B cell (primary cell): ENCODE measurements around the gene HELT. TPM values are rescaled to one million over a fixed set of nuclear protein-coding genes. Genes with fewer than 3 reads are reported as not detected.

Source experiments
- ATAC-seq: fragments of 200-7000 bp; cut with Tn5 transposase; one replicate; pipeline ENCODE4 v1.10.0; 2021; ENCODE audit warnings: low read depth, mild to moderate bottlenecking, moderate number of reproducible peaks, moderate library complexity
- CTCF ChIA-PET: fragments of 350-600 bp; sonication (Branson Sonifier 250); formaldehyde crosslinking; loops from one replicate; lab custom pipeline; 2021; ENCODE audit warnings: antibody characterized with exemption, inconsistent platforms; lab: Charles Lee
- POLR2A ChIA-PET: fragments of 350-600 bp; sonication (Branson Sonifier 250); formaldehyde crosslinking; loops from one replicate; lab custom pipeline; 2021; ENCODE audit warnings: antibody characterized with exemption; lab: Charles Lee
- DNase-seq: peaks from one replicate; pipeline ENCODE4 v3.0.0; 2013
- H2AFZ ChIP-seq: 2 replicates; pipeline ENCODE4 v1.6.1; 2012; ENCODE audit warnings: mild to moderate bottlenecking, low read depth, low read length; ENCODE audit not compliant: insufficient read depth, poor library complexity, severe bottlenecking
- H3K27ac ChIP-seq, 2 donors: 1 replicate in 1 of 2; 2 replicates in 1 of 2; pipeline ENCODE4 v1.5.1; 2012 to 2013; ENCODE audit warnings: low read length in 2 of 2, mild to moderate bottlenecking in 2 of 2, moderate library complexity in 1 of 2
- H3K27me3 ChIP-seq, 4 experiments: fragments of 200-600 bp in 1 of 4; sonication (generic) in 1 of 4; replicated peaks in 1 of 4; 1 replicate in 2 of 4; 2 replicates in 2 of 4; pipeline versions ENCODE4 v1.6.1 to v1.7.0; 2013 to 2016; ENCODE audit warnings: low read length in 3 of 4, mild to moderate bottlenecking in 2 of 4, mixed read lengths in 1 of 4, moderate library complexity in 1 of 4; ENCODE audit not compliant: insufficient read depth in 4 of 4, control insufficient read depth in 3 of 4; ENCODE audit errors: control extremely low read depth in 1 of 4
- H3K36me3 ChIP-seq, 2 experiments: replicated peaks in 1 of 2; 1 replicate in 1 of 2; 2 replicates in 1 of 2; pipeline versions ENCODE4 v1.6.1 to v1.7.1; 2013; ENCODE audit warnings: low read length in 1 of 2; ENCODE audit not compliant: insufficient read depth in 2 of 2, control insufficient read depth in 1 of 2; ENCODE audit errors: control extremely low read depth in 1 of 2, extremely low read depth in 1 of 2
- H3K4me1 ChIP-seq, 2 donors: fragments of 200-600 bp in 1 of 2; sonication (generic) in 1 of 2; 1 replicate in 1 of 2; 2 replicates in 1 of 2; pipeline versions ENCODE4 v1.5.1 to v1.6.1; 2013 to 2017; ENCODE audit warnings: low read length in 2 of 2; ENCODE audit not compliant: control insufficient read depth in 2 of 2, insufficient read depth in 2 of 2
- H3K4me2 ChIP-seq: replicated peaks from 2 replicates; pipeline ENCODE3; 2012; ENCODE audit warnings: mild to moderate bottlenecking, low read depth, low read length; ENCODE audit not compliant: poor library complexity, severe bottlenecking
- H3K4me3 ChIP-seq, 5 experiments: fragments of 200-600 bp in 1 of 5; sonication (generic) in 1 of 5; 1 replicate in 3 of 5; 2 replicates in 2 of 5; pipeline versions ENCODE4 v1.5.1 to v1.7.0; 2011 to 2016; ENCODE audit warnings: low read length in 4 of 5, mild to moderate bottlenecking in 4 of 5, low read depth in 2 of 5, control low read depth in 1 of 5, moderate library complexity in 1 of 5; ENCODE audit not compliant: insufficient read depth in 1 of 5; ENCODE audit errors: control extremely low read depth in 1 of 5, extremely low read depth in 1 of 5
- H3K79me2 ChIP-seq: fragments of 200-600 bp; sonication (generic); one replicate; pipeline ENCODE4 v1.6.0; 2016; ENCODE audit warnings: low read length; ENCODE audit not compliant: control insufficient read depth, insufficient read depth
- H3K9ac ChIP-seq: fragments of 200-600 bp; sonication (generic); 2 replicates; pipeline ENCODE4 v1.6.1; 2017; ENCODE audit warnings: mild to moderate bottlenecking, low read length, moderate library complexity
- H3K9me3 ChIP-seq, 3 donors: one replicate each; pipeline versions ENCODE4 v1.6.1 to v1.7.1; 2013; ENCODE audit warnings: low read length in 2 of 3; ENCODE audit not compliant: control insufficient read depth in 2 of 3, insufficient read depth in 1 of 3; ENCODE audit errors: control extremely low read depth in 1 of 3
- H4K20me1 ChIP-seq: 2 replicates; pipeline ENCODE4 v1.6.0; 2012; ENCODE audit warnings: mild to moderate bottlenecking, low read length; ENCODE audit not compliant: insufficient read depth, control insufficient read depth, poor library complexity, severe bottlenecking
- H3K27ac Mint-ChIP-seq: one replicate; pipeline ENCODE4 v1.8.0; 2021; ENCODE audit warnings: mixed read lengths
- H3K27me3 Mint-ChIP-seq: one replicate; pipeline ENCODE4 v1.8.0; 2021; ENCODE audit warnings: mixed read lengths
- H3K4me1 Mint-ChIP-seq: one replicate; pipeline ENCODE4 v1.8.0; 2021; ENCODE audit warnings: mixed read lengths
- H3K4me3 Mint-ChIP-seq: one replicate; pipeline ENCODE4 v1.8.0; 2021; ENCODE audit warnings: mixed read lengths
- H3K9me3 Mint-ChIP-seq: one replicate; pipeline ENCODE4 v1.8.0; 2022; ENCODE audit warnings: mixed read lengths; ENCODE audit not compliant: insufficient read depth
- EZH2 ChIP-seq: IDR thresholded peaks from 2 replicates; pipeline ENCODE4 v1.6.1; 2012; ENCODE audit warnings: borderline replicate concordance, low read depth, mild to moderate bottlenecking, moderate library complexity, low read length; ENCODE audit not compliant: insufficient read depth, poor library complexity, severe bottlenecking
- WGBS: methylation state at CpG from one replicate; pipeline ENCODE4 v1.1.5; 2013; ENCODE audit warnings: missing lambda C conversion rate; ENCODE audit not compliant: insufficient coverage; 5-methylcytosine and 5-hydroxymethylcytosine counted together
- intact Hi-C: fragments of 100-400 bp; cut with micrococcal nuclease; formaldehyde crosslinking; loops from one replicate; pipeline ENCODE4 v1.10.0; 2022
- polyA plus RNA-seq: library from polyadenylated mRNA; depleted of rRNA; stranded (reverse); fragments of >200 nt; gene quantifications from 2 replicates; pipeline ENCODE4 v1.2.3, GENCODE V29; 2012
- total RNA-seq, 2 donors: library from RNA; stranded (reverse); fragments of 120-200 nt in 1 of 2; gene quantifications; 1 replicate in 1 of 2; 2 replicates in 1 of 2; pipeline versions ENCODE4 v1.2.3 to v1.2.4, GENCODE V29; 2013 to 2022
- TF ChIP-seq, protein P1 (sequence below): fragments of 200-600 bp; IDR thresholded peaks from one replicate; pipeline ENCODE4 v1.8.0; 2022; ENCODE audit warnings: antibody characterized with exemption, mild to moderate bottlenecking

HELT gene
- total and polyA plus RNA-seq, 2 donors (not counting 1 experiment from before 2014, with no cell fraction given), result not detected

GRCh38 chr4:184977747-184978146 lies 40.5 kb upstream of the HELT start:
- peaks cover 0 to 4% (median 0%) of the 10 kb centered on the region in 4 experiments for H3K27me3 ChIP-seq
- H3K9me3 ChIP-seq, result no peaks in the 10 kb centered on the region
- intact Hi-C loops, result no loop called here
- peaks cover 40% of the 10 kb centered on the region for H3K27me3 Mint-ChIP-seq
- H3K9ac ChIP-seq, result no peak overlapping the region
- ChIA-PET POLR2A (no interaction called here), CTCF (interaction anchor here (0.7 kb wide), 1 partner anchor 232 kb away, joined by 3 read pairs; no protein-coding TSS in a partner anchor)
- no peak for TF ChIP-seq EZH2
- TF ChIP-seq, protein P1, sequence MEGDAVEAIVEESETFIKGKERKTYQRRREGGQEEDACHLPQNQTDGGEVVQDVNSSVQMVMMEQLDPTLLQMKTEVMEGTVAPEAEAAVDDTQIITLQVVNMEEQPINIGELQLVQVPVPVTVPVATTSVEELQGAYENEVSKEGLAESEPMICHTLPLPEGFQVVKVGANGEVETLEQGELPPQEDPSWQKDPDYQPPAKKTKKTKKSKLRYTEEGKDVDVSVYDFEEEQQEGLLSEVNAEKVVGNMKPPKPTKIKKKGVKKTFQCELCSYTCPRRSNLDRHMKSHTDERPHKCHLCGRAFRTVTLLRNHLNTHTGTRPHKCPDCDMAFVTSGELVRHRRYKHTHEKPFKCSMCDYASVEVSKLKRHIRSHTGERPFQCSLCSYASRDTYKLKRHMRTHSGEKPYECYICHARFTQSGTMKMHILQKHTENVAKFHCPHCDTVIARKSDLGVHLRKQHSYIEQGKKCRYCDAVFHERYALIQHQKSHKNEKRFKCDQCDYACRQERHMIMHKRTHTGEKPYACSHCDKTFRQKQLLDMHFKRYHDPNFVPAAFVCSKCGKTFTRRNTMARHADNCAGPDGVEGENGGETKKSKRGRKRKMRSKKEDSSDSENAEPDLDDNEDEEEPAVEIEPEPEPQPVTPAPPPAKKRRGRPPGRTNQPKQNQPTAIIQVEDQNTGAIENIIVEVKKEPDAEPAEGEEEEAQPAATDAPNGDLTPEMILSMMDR, result no peak
- no peak overlapping the region for H3K4me2 ChIP-seq
- peaks cover under 1 to 6% of the 10 kb centered on the region in 2 donors for H3K4me1 ChIP-seq
- H3K36me3 ChIP-seq, result no peaks in the 10 kb centered on the region
- H2AFZ ChIP-seq, result no peak overlapping the region
- no peak overlapping the region for H3K27ac ChIP-seq
- H3K4me3 Mint-ChIP-seq, result no peak overlapping the region
- DNase-seq (no peak), ATAC-seq (no peak)
- peaks cover 3% of the 10 kb centered on the region for H3K9me3 Mint-ChIP-seq
- WGBS, result no CpG with 5 or more reads among the region's 3 CpGs
- H3K4me1 Mint-ChIP-seq, result no peaks in the 10 kb centered on the region
- H3K4me3 ChIP-seq, result no peak overlapping the region
- no peak overlapping the region for H3K27ac Mint-ChIP-seq
- H4K20me1 ChIP-seq, result no peaks in the 10 kb centered on the region
- no peaks in the 10 kb centered on the region for H3K79me2 ChIP-seq

DNA sequence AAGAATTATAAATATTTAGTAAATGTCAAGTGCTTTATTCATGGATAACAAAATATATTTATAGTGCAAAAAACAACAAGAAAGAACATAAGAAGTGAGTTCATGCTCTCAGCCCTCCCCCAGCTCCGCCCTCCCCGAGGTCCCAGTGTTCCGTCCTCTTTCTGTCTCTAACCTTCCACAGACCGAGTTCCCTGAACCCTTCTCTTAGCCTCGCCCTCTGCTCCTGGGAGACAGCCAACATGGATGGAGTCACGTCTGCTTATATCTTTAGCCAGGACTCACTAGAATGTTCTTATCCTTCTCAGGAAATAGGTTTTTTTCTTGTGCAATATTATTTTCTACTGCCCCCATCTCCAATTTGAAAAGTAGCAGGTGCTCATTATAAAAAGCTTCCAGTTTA lies 40.1 kb upstream of the HELT start:
- H4K20me1 ChIP-seq, result no peaks in the 10 kb centered on the region
- no peak for TF ChIP-seq EZH2
- TF ChIP-seq, protein P1, result no peak
- no peaks in the 10 kb centered on the region for H3K4me1 Mint-ChIP-seq
- H3K27ac ChIP-seq, result no peak overlapping the region
- H3K9ac ChIP-seq, result no peak overlapping the region
- H3K9me3 ChIP-seq, result no peaks in the 10 kb centered on the region
- no peak overlapping the region for H3K4me3 Mint-ChIP-seq
- 88% methylated on average over 5 of the region's 6 CpGs for WGBS
- H3K27ac Mint-ChIP-seq, result no peak overlapping the region
- H3K79me2 ChIP-seq, result no peaks in the 10 kb centered on the region
- H3K27me3 Mint-ChIP-seq, result peaks cover 36% of the 10 kb centered on the region
- CTCF ChIA-PET, result interaction anchor here (0.7 kb wide), 1 partner anchor 233 kb away, joined by 3 read pairs; no protein-coding TSS in a partner anchor
- H3K4me3 ChIP-seq, result no peak overlapping the region
- POLR2A ChIA-PET, result no interaction called here
- peaks cover 3% of the 10 kb centered on the region for H3K9me3 Mint-ChIP-seq
- H3K27me3 ChIP-seq, result peaks cover 0 to 4% (median 0%) of the 10 kb centered on the region in 4 experiments
- H3K4me1 ChIP-seq, result peaks cover 5 to 11% of the 10 kb centered on the region in 2 donors
- DNase-seq (no peak), ATAC-seq (no peak)
- no peak overlapping the region for H3K4me2 ChIP-seq
- H2AFZ ChIP-seq, result no peak overlapping the region
- intact Hi-C loops, result no loop called here
- H3K36me3 ChIP-seq, result no peaks in the 10 kb centered on the region
